Epithelial cell of esophagus (primary cell): Measurements from ENCODE around the gene PTPN3.

ENCODE experiments used
- DNase-seq: peaks from one replicate; pipeline ENCODE4 v3.0.0; 2010; ENCODE audit warnings: low read depth
- H3K4me3 ChIP-seq: 2 replicates; pipeline ENCODE4 v1.5.1; 2011; ENCODE audit warnings: mild to moderate bottlenecking, low read length, control low read depth
- CTCF ChIP-seq: IDR thresholded peaks from 2 replicates; pipeline ENCODE4 v1.5.1; 2011; ENCODE audit warnings: low read depth, mild to moderate bottlenecking, low read length, control low read depth, inconsistent platforms; ENCODE audit not compliant: insufficient read depth; ENCODE audit errors: missing control alignments

Gene PTPN3

GRCh38 chr9:109506097-109506712, 8.1 kb upstream of the PTPN3 start:
- no peak for DNase-seq
- TF ChIP-seq CTCF: no peak
- H3K4me3 ChIP-seq: no peak overlapping the region

GRCh38 chr9:109504689-109505088, 6.6 kb upstream of the PTPN3 start:
- TF ChIP-seq CTCF: no peak
- DNase-seq: peak; percentile 9
- H3K4me3 ChIP-seq: no peak overlapping the region

GRCh38 chr9:109500421-109500974, 2.4 kb upstream of the PTPN3 start:
- TF ChIP-seq CTCF: no peak
- peak; percentile 67 for DNase-seq
- no peak overlapping the region for H3K4me3 ChIP-seq

- no peak for TF ChIP-seq CTCF
- DNase-seq: peak; percentile 62
- peak overlapping the region; percentile 40 for H3K4me3 ChIP-seq
These were observed 1.7 kb upstream of the PTPN3 start for GRCh38 chr9:109499631-109500410.

- no peak for TF ChIP-seq CTCF
- H3K4me3 ChIP-seq: peak overlapping the region; percentile 39
- no peak for DNase-seq
These were observed 1.1 kb upstream of the PTPN3 start for GRCh38 chr9:109499093-109499630.

- DNase-seq: peak; percentile 65
- no peak for TF ChIP-seq CTCF
- peak overlapping the region; percentile 60 for H3K4me3 ChIP-seq
These were observed 617 bp downstream of the PTPN3 start for GRCh38 chr9:109497226-109498153.
